Left lobe of liver (tissue), 2 donors: ENCODE measurements around the gene CSNK1A1L. TPM values are rescaled to one million over a fixed set of nuclear protein-coding genes. Genes with fewer than 3 reads are reported as not detected.
"Not testable (repeated sequence)": the region's sequence is repeated elsewhere in the genome, so short reads cannot be mapped to it uniquely, and the experiment has no call there.

ENCODE experiments used
- ATAC-seq: fragments of 200-7000 bp; cut with Tn5 transposase; one replicate; pipeline ENCODE4 v1.9.1; 2020; ENCODE audit warnings: mild to moderate bottlenecking, moderate library complexity
- DNase-seq: peaks from one replicate; pipeline ENCODE4 v3.0.0-alpha.2; 2020; ENCODE audit warnings: low spot score
- total RNA-seq: library from RNA; stranded (reverse); gene quantifications from one replicate; pipeline ENCODE4 v1.2.1, GENCODE V29; 2021
- donor health status: DM: no; HTN: no; CAD: no; lungs with moderate emphysema.
- donor health status: DM: no; HTN: yes; CAD: no.

The CSNK1A1L gene
- total RNA-seq, 1 donor from 2014 or later = not detected

- peak; percentile 30 for ATAC-seq
Measured at GRCh38 chr13:37059848-37060192, 45.6 kb downstream of the CSNK1A1L start.

DNA sequence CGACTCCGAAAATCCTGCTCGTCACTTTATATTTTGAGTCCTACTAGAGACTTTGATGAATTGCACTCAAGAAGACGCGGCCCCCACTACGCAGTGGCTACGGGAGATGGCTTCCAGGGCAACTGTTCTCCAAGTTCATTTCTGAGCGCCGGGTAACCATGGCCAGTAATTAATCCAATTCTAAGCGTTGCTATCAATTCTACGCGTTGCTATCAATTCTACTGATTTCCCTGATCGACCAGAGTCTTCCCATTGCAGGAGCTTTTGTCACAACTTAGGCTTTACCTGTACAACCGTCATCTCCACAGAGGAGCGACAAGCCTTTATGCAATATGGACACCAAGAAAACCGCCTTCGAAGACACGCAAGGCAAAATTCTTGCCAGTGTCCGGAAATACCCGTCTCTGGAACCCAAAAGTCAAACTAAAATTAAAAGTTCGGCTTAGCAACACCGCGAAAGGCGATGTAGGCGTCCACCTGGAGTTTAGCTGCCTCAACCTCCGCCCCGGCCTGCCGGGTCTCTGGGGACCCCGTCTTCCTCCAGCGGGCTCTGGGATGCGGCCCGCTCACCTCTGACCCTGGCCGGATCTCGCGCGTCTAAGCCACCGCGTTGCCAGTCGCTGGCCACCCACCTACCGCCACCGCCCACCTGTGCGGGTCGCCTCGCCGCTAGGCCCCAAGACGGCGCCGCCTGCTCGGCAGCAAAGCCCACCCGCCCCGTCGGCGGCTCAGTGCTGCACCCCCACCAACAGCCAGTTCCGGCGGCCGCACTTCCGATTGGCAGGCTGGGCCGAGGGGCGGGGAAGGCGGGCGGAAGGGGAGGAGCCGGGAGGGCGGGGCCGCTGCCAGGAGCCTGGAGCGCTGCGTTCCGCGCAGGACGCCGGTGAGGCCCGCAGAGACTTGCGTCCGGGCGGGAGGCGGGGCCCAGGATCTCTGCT is 46.3 kb downstream of the CSNK1A1L start, which contains the start of gene SUPT20H:
SUPT20H (minus strand) TSS at position 779 of the 938 bp plus-strand sequence. CDS start 8,198 bp downstream, outside the sequence.
- DNase-seq (peak; percentile 95), ATAC-seq (peak; percentile 99)

More at GRCh38 chr13:37059848-37060192, 45.6 kb downstream of the CSNK1A1L start:
- DNase-seq = no peak

- ATAC-seq, DNase-seq: not testable (repeated sequence)
Measured at GRCh38 chr13:37056228-37056627, 49.2 kb downstream of the CSNK1A1L start.

Other genes with a start within 250 kb of the CSNK1A1L start
- gene SMAD9, start 185.4 kb downstream of the CSNK1A1L start, total RNA-seq = 0.70 TPM
- gene ALG5, start 106.3 kb downstream of the CSNK1A1L start, total RNA-seq = 22.5 TPM
- 10.2 TPM for gene EXOSC8, start 104.9 kb downstream of the CSNK1A1L start, total RNA-seq
- 15.1 TPM for gene SUPT20H, start 46.0 kb downstream of the CSNK1A1L start, total RNA-seq